B cell (primary cell): ENCODE measurements around the gene CPEB2.

ENCODE experiments used
- CTCF ChIP-seq: fragments of 200-600 bp; IDR thresholded peaks from one replicate; pipeline ENCODE4 v1.8.0; 2022; ENCODE audit warnings: antibody characterized with exemption, mild to moderate bottlenecking
- EZH2 ChIP-seq: IDR thresholded peaks from 2 replicates; pipeline ENCODE4 v1.6.1; 2012; ENCODE audit warnings: borderline replicate concordance, low read depth, mild to moderate bottlenecking, moderate library complexity, low read length; ENCODE audit not compliant: insufficient read depth, poor library complexity, severe bottlenecking

GRCh38 chr4:15007201-15007600 is 4.9 kb downstream of the CPEB2 start:
- TF ChIP-seq CTCF = no peak
- TF ChIP-seq EZH2 = no peak
